Measurements from ENCODE around the gene HMGN2. TPM values are rescaled to one million over a fixed set of nuclear protein-coding genes. Genes with fewer than 3 reads are reported as not detected.
"Not testable (repeated sequence)": the region's sequence is repeated elsewhere in the genome, so short reads cannot be mapped to it uniquely, and the experiment has no call there.

Gene HMGN2
- total and polyA plus RNA-seq, 7 donors, result 150 to 749 (median 403) TPM

DNA sequence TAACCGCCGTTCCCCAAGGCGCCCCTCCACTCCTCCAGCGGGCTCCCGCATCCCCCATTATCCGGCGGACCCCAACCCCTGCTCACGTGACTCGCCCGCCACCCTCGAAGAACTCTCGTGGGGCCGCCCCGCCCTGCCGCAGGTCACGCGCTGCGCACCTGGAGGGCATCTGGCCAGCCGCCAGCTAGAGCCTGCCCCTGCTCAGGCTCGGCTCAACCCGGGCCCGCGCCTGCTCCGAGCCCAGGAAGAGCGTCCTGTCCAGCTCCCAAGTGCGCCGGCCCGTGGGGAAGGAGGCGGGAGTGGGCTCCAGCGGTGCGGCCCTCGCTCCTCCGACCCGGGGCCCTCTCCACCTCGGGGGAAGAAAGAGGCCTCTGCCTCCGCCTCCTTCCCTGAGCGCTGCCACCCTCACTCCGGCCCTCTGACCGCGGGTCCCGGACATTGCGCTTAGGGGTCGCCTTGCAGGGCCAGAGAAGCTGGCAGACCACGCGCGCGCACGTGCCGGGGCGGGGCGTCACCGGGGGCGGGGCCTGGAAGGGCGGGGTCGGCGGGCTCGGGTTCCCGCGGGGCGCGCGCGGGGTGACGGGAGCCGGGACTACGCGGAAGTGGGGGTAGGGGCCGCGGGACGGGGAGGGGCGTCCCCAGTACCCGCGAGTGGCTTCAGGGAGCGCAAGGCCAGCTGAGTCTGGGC, 28.4 kb downstream of the HMGN2 start:
- H3K9me3 ChIP-seq, result no peaks in the 10 kb centered on the region
- H3K27ac ChIP-seq, result peak overlapping the region; percentile 85 to 96 (median 89)
- 1% methylated on average over 74 of the region's 74 CpGs for WGBS, 2 donors
- peak overlapping the region; percentile 60 to 68 (median 63) for H3K4me3 ChIP-seq
- H3K4me1 ChIP-seq, result peaks cover 3 to 17% (median 9%) of the 10 kb centered on the region in 4 donors
- H3K36me3 ChIP-seq, result no peaks in the 10 kb centered on the region
- H3K27me3 ChIP-seq, result no peaks in the 10 kb centered on the region
- intact Hi-C loops (cut with DNase I), result loop anchor here (1.0 to 5.0 kb wide), 4 partner anchors 28 to 287 kb away; partner anchors contain the start of genes HMGN2, PIGV and RPS6KA1
- TF ChIP-seq POLR2AphosphoS5 (IDR thresholded peaks at IDR 0.05) (peak in 3 of 4 donors; percentile 48 to 84 (median 83)), POLR2A (IDR thresholded peaks at IDR 0.05) (no peak)
- DNase-seq, result peak; percentile 92

DNA sequence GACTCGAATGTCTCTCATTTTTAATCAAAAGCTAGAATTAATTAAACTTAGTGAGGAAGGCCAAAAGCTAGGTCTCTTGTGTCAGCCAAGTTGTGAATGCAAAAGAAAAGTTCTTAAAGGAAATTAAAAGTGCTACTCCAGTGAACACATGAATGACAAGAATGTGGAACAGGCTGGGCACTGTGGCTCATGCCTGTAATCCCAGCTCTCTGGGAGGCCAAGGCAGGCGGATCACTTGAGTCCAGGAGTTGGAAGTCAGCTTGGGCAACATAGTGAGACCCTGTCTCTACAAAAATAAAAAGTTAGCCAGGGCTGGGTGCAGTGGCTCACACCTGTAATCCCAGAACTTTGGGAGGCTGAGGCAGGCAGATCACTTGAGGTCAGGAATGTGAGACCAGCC, 38.5 kb downstream of the HMGN2 start:
- H3K9me3 ChIP-seq; H3K36me3 ChIP-seq; H3K27me3 ChIP-seq; H3K4me1 ChIP-seq; intact Hi-C loops (cut with DNase I); H3K27ac ChIP-seq; H3K4me3 ChIP-seq; DNase-seq: not testable (repeated sequence)
- WGBS, 2 donors, result 67 to 87% methylated on average over 2 of the region's 2 CpGs

GRCh38 chr1:26515836-26516235, 43.6 kb downstream of the HMGN2 start:
- H3K9me3 ChIP-seq; H3K36me3 ChIP-seq; H3K4me1 ChIP-seq; H3K4me3 ChIP-seq; intact Hi-C loops (cut with DNase I); H3K27ac ChIP-seq; H3K27me3 ChIP-seq; DNase-seq: not testable (repeated sequence)
- WGBS, 2 donors, result 85% methylated on average over 4 of the region's 4 CpGs

DNA sequence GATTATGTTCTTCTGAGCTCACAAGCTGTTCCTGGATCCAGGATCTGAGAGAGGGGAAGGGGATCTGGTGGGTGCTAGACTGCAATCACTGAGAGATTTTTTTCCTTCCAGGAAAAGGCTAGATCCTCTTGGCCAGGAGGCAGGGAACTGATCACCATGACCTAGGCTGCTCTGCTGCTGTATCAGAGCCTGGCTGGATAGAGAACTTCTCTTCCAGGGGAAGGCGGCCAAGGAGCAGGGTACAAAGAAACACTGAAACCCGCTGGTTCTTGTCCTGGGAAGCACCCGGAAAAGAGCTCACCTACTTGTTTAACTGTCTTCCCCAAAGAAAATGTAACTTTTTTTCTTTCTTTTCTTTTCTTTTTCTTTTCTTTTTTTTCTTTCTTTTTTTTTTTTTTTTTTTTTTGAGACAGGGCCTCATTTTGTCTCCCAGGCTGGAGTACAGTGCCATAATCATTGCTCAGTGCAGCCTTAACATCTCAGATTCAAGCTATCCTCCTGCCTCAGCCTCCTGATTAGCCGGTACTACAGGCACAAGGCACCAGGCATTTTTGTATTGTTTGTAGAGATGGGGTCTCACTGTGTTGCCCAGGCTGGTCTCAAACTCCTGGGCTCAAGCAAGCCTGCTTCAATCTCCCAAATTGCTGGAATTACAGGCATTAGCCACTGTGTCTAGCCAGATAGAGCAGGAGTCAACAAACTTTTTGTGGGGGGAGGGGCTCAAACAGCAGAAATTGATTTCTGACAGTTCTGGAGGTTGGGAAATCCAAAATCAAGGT, 44.9 kb downstream of the HMGN2 start:
- H3K27ac ChIP-seq, result no peak overlapping the region
- no peak for DNase-seq
- H3K27me3 ChIP-seq, result no peaks in the 10 kb centered on the region
- no peaks in the 10 kb centered on the region for H3K4me1 ChIP-seq
- no peaks in the 10 kb centered on the region for H3K9me3 ChIP-seq
- intact Hi-C loops (cut with DNase I), result no loop called here
- WGBS, 2 donors, result 88 to 93% methylated on average over 4 of the region's 4 CpGs
- H3K4me3 ChIP-seq, result no peak overlapping the region
- no peaks in the 10 kb centered on the region for H3K36me3 ChIP-seq
- TF ChIP-seq POLR2AphosphoS5 (IDR thresholded peaks at IDR 0.05), result no peak
- no peak for TF ChIP-seq CTCF (IDR thresholded peaks at IDR 0.05)
- no peak for TF ChIP-seq EP300 (IDR thresholded peaks at IDR 0.05)
- no peak for TF ChIP-seq POLR2A (IDR thresholded peaks at IDR 0.05)

DNA sequence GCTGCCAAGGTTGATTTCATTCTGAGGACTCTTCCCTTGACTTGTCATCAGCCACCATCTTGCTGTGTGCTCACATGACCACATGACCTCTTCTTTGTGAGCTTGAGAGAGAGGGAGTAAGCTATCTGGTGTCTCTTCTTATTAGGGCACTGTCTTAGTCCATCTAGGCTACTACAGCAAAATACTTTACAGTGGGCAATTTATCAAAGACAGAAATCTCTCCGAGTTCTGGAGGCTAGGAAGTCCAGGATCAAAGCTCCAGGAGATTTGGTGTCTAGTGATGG, 45.5 kb downstream of the HMGN2 start:
- TF ChIP-seq POLR2A (IDR thresholded peaks at IDR 0.05) (no peak), CTCF (IDR thresholded peaks at IDR 0.05) (no peak), POLR2AphosphoS5 (IDR thresholded peaks at IDR 0.05) (no peak), EP300 (IDR thresholded peaks at IDR 0.05) (no peak)
- Histone ChIP-seq H3K4me1 (no peaks in the 10 kb centered on the region), H3K36me3 (no peaks in the 10 kb centered on the region), H3K27ac (no peak overlapping the region), H3K4me3 (no peak overlapping the region), H3K27me3 (no peaks in the 10 kb centered on the region), H3K9me3 (no peaks in the 10 kb centered on the region)
- 89 to 91% methylated on average over 1 of the region's 1 CpG for WGBS, 2 donors
- no peak for DNase-seq
- intact Hi-C loops (cut with DNase I), result no loop called here

- Histone ChIP-seq H3K4me3 (no peak overlapping the region), H3K9me3 (no peaks in the 10 kb centered on the region), H3K27ac (no peak overlapping the region), H3K36me3 (no peaks in the 10 kb centered on the region), H3K4me1 (no peaks in the 10 kb centered on the region), H3K27me3 (no peaks in the 10 kb centered on the region)
- intact Hi-C loops (cut with DNase I), result no loop called here
- DNase-seq, result no peak
- 84 to 90% methylated on average over 6 of the region's 6 CpGs for WGBS, 2 donors
- TF ChIP-seq EP300 (IDR thresholded peaks at IDR 0.05) (no peak), CTCF (IDR thresholded peaks at IDR 0.05) (no peak), POLR2AphosphoS5 (IDR thresholded peaks at IDR 0.05) (no peak), POLR2A (IDR thresholded peaks at IDR 0.05) (no peak)
These were observed 46.1 kb downstream of the HMGN2 start for GRCh38 chr1:26518355-26518754.

Measured in sigmoid colon (tissue), 7 donors.